ENCODE measurements around the gene SMKR1. TPM values are rescaled to one million over a fixed set of nuclear protein-coding genes. Genes with fewer than 3 reads are reported as not detected.

Gene SMKR1

DNA sequence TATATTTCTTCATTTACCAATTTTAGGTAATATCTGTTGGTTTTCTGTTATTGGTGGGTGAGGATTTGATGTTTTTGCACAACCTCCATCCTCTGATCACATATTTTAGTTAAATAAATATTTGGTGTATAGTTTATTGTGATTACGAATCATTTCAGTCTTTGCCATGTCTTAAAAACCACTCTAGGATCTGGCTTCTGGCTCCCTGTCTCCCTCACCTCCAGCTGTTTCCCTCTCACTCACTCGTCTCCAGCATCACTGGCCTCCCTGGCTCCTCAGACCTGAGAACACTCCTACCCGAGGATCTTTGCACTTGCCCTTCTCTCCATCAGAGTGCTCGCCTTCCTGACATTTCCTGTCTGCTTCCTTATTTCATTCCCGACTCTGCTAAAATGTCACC, 58.5 kb downstream of the SMKR1 start:
- no peaks in the 10 kb centered on the region for H3K36me3 ChIP-seq (ENCODE audit: control insufficient read depth in 1 of 2, insufficient read depth in 2 of 2, low read depth in 1 of 2, low read length in 2 of 2)
- no peaks in the 10 kb centered on the region for H3K9me3 ChIP-seq (ENCODE audit: control insufficient read depth, low read length)
- DNase-seq = no peak
- no peak overlapping the region for H3K4ac ChIP-seq (ENCODE audit: low read depth in 1 of 2, low read length in 2 of 2)
- no peak overlapping the region for H2AFZ ChIP-seq (ENCODE audit: low read depth, low read length)
- H2BK120ac ChIP-seq (ENCODE audit: low read depth, low read length) = no peak overlapping the region
- H3K4me1 ChIP-seq (ENCODE audit: control insufficient read depth, insufficient read depth, low read depth, low read length) = peaks cover 2% of the 10 kb centered on the region
- H3K14ac ChIP-seq (ENCODE audit: low read length in 2 of 2) = no peak overlapping the region
- no peak overlapping the region for H2AK5ac ChIP-seq (ENCODE audit: low read length, severe bottlenecking)
- H3K23ac ChIP-seq (ENCODE audit: low read length in 2 of 2) = no peak overlapping the region
- H2BK5ac ChIP-seq (ENCODE audit: low read depth, low read length, poor library complexity, severe bottlenecking) = no peak overlapping the region
- H3K4me2 ChIP-seq (ENCODE audit: low read length, poor library complexity, severe bottlenecking) = no peak overlapping the region
- no peak overlapping the region for H4K8ac ChIP-seq (ENCODE audit: low read length)
- peak overlapping the region in 1 of 2 experiments; percentile 46 for H3K4me3 ChIP-seq (ENCODE audit: insufficient read depth in 1 of 2, low read depth in 1 of 2, low read length in 2 of 2)
- WGBS = 51% methylated on average over 5 of the region's 5 CpGs
- no peak overlapping the region for H4K91ac ChIP-seq (ENCODE audit: low read length)
- H3K27ac ChIP-seq (ENCODE audit: low read length, poor library complexity, severe bottlenecking) = no peak overlapping the region
- no peak overlapping the region for H3K9ac ChIP-seq (ENCODE audit: low read length)
- H3K18ac ChIP-seq (ENCODE audit: low read depth in 1 of 2, low read length in 2 of 2) = no peak overlapping the region
- H2BK15ac ChIP-seq (ENCODE audit: low read depth, poor library complexity, severe bottlenecking) = no peak overlapping the region
- H2BK12ac ChIP-seq (ENCODE audit: low read length in 2 of 2) = no peak overlapping the region
- H3K27me3 ChIP-seq (ENCODE audit: control insufficient read depth in 1 of 2, insufficient read depth in 1 of 2, low read length in 2 of 2) = peaks cover 4 to 7% of the 10 kb centered on the region in 2 experiments
- no peaks in the 10 kb centered on the region for H3K79me1 ChIP-seq (replicated peaks; ENCODE audit: low read length, poor library complexity, severe bottlenecking)

DNA sequence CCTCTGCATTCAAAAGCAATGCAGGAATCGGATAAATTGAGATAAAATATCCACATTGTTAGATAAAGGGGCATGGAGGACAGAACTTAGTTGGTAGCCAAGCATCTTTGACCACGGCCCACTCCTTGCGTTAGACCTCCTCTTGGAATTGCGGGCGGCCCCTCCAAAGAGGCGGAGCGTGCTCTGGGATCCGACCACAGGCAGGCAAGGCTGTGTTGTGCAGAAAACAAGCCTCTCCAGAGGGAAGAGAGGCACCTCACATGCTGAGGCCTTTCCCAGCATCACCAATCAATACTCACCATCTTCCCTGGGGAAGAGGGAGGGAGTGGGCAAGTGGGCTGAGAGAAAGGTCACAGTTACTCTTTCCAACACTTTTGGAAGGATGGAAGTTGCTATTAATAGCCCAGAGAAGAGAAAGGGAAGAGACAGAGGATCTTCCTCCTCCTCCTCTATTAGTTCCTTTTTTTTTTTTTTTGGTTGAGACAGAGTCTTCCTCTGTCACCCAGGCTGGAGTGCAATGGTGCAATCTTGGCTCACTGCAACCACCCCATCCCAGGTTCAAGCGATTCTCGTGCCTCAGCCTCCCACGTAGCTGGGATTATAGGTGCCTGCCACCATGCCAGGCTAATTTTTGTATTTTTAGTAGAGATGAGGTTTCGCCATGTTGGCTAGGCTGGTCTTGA, 59.5 kb downstream of the SMKR1 start:
- Histone ChIP-seq H3K23ac (ENCODE audit: low read length in 2 of 2) (no peak overlapping the region), H3K79me1 (replicated peaks; ENCODE audit: low read length, poor library complexity, severe bottlenecking) (no peaks in the 10 kb centered on the region), H3K36me3 (ENCODE audit: control insufficient read depth in 1 of 2, insufficient read depth in 2 of 2, low read depth in 1 of 2, low read length in 2 of 2) (no peaks in the 10 kb centered on the region), H3K9me3 (ENCODE audit: control insufficient read depth, low read length) (no peaks in the 10 kb centered on the region), H3K9ac (ENCODE audit: low read length) (no peak overlapping the region), H2BK15ac (ENCODE audit: low read depth, poor library complexity, severe bottlenecking) (no peak overlapping the region), H3K18ac (ENCODE audit: low read depth in 1 of 2, low read length in 2 of 2) (no peak overlapping the region), H3K4me1 (ENCODE audit: control insufficient read depth, insufficient read depth, low read depth, low read length) (peaks cover 2% of the 10 kb centered on the region), H2BK5ac (ENCODE audit: low read depth, low read length, poor library complexity, severe bottlenecking) (no peak overlapping the region), H3K27ac (ENCODE audit: low read length, poor library complexity, severe bottlenecking) (no peak overlapping the region), H3K4ac (ENCODE audit: low read depth in 1 of 2, low read length in 2 of 2) (no peak overlapping the region), H2AK5ac (ENCODE audit: low read length, severe bottlenecking) (no peak overlapping the region), H2BK120ac (ENCODE audit: low read depth, low read length) (no peak overlapping the region), H4K91ac (ENCODE audit: low read length) (no peak overlapping the region), H2BK12ac (ENCODE audit: low read length in 2 of 2) (no peak overlapping the region), H4K8ac (ENCODE audit: low read length) (no peak overlapping the region), H3K14ac (ENCODE audit: low read length in 2 of 2) (no peak overlapping the region), H3K4me3 (ENCODE audit: insufficient read depth in 1 of 2, low read depth in 1 of 2, low read length in 2 of 2) (peak overlapping the region in 1 of 2 experiments; percentile 46), H2AFZ (ENCODE audit: low read depth, low read length) (no peak overlapping the region), H3K4me2 (ENCODE audit: low read length, poor library complexity, severe bottlenecking) (no peak overlapping the region), H3K27me3 (ENCODE audit: control insufficient read depth in 1 of 2, insufficient read depth in 1 of 2, low read length in 2 of 2) (peaks cover 2 to 7% of the 10 kb centered on the region in 2 experiments)
- DNase-seq = no peak
- WGBS = 92% methylated on average over 9 of the region's 12 CpGs

Small RNA genes lying within 50 kb of the gene (small RNA-seq; reads per million reads assigned to genes)
- gene RNU1-72P (ENCODE audit: low read depth) = not detected
- not detected for gene SNRPGP3 (ENCODE audit: low read depth)

All from mesenchymal stem cell (in vitro differentiated cells and primary cell).